Right hindlimb (tissue), 1 donor: ENCODE measurements around the gene GLOD4.
"Not testable (repeated sequence)": the region's sequence is repeated elsewhere in the genome, so short reads cannot be mapped to it uniquely, and the experiment has no call there.

Source experiments
- DNase-seq: peaks from one replicate; pipeline ENCODE4 v3.0.0-alpha.2; 2018

Gene GLOD4

GRCh38 chr17:801660-802059, 19.6 kb upstream of the GLOD4 start:
- no peak for DNase-seq

DNA sequence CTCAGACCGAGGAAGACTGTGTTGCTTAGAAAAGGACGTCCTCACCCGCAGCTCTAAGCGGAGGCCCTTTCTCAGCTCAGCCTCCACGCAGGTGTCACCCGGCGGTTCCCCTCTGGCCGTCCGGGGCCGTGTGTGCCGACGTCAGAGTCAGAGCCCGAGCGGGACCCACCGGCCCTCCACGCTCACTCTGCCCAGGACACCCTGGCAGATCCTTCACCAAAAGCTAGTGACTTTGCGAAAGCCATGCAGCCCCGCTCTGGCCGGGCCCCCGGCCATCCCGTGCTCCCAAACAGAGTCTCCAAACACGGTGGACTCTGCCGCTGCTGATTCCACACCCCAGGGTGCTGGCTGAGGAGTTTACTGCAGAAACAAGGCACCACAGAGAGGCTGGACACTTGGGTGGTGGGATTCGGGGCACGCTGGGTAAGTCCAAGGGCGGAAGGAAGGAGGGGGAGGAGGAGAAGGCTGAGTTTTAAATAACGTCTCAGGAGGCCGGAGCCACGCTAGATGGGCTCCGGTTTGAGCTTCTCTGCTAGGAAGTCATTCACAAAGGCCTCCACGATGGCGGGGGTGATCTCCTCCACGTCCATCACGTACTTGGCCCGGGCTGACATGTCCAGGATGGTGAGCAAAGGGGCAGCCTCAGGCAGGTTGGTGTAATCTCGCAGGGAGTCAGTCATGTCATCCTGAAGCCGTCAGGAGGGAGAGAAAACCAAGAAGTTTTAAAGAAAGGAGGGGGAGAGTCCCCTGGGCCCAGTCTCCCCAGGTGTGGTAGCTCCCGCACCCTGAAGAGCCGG, 18.6 kb upstream of the GLOD4 start:
- DNase-seq: no peak

- no peak for DNase-seq
Observed at GRCh38 chr17:799261-799660, 17.2 kb upstream of the GLOD4 start.

DNA sequence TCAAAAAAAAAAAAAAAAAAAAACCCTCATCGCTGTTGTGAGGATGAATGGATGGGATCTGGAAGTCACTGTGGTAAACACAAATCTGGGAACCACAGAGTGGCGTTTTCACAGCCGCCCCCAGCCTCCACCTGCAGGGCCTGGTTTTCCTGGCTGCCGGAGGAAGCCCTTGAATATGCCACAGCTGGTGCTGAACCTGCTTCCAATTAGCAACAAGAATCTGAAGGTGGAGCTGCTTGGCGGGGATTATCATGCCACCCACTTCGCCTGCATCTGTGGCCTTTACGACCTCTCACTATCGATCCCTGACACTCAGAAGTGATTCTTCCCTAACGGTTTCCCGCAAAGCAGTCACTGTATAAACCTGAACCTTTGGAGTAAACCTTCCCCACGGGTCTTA, 16.2 kb upstream of the GLOD4 start:
- DNase-seq: no peak

- DNase-seq: no peak
Observed at GRCh38 chr17:797236-797840, 15.3 kb upstream of the GLOD4 start.

GRCh38 chr17:796609-797008, 14.5 kb upstream of the GLOD4 start:
- DNase-seq: no peak

DNA sequence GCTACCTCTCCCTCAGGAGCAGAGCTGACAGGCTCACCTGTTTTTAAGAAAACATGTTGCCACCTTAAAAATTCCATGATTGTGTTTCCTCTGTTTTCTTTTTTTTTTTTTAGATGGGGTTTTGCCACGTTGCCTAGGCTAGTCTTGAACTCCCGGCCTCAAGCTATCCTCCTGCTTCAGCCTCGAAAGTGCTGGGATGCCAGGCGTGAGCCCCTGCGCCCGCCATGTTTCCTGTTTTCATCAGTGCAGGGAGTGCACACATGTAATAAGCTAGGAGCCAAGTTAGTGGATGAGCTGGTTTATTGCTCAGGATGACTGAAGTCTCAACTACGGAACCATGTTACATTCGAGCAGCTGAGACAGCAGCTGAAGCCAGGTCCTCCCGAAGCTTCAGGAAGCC, 13.6 kb upstream of the GLOD4 start:
- no peak for DNase-seq

DNA sequence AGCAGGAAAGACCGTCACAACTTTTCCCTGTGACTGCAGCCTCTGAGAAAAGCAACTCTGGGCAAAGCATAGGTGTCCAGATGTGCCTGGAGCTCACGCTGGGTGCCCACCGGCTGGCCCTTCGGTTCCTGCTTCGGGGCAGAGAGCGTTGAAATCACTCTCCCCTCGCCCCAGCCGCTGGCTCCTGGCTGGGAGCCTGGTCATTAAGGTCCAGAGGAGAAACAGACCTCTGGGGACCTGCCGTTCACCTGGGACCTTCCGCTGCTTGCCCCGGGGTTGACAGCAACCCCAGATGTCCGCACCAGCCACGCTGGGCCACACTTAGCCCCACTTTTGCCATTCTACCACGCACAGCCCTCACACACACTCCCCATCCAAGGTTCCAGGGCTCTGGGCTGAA, 13.2 kb upstream of the GLOD4 start:
- DNase-seq: no peak

DNA sequence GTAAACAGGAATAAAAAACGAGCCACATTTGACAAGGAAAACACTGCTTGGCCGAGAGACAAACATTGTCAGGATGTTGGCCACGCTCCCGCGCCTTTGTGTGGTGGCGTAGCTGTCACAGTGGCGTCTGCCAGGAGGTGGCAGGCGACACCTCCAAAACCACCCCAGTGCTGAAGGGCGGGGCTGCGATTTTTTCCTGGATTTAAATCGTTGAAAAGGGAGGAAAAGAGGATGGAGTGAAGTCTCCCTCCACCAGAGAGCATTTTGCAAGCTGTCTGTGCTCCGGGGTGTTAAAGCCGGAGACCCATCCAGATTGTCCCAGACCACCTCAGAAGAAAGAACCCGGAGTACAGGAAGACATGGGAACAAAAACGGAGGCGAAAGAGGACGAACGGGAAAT, 12.8 kb upstream of the GLOD4 start:
- DNase-seq: peak; percentile 90

DNA sequence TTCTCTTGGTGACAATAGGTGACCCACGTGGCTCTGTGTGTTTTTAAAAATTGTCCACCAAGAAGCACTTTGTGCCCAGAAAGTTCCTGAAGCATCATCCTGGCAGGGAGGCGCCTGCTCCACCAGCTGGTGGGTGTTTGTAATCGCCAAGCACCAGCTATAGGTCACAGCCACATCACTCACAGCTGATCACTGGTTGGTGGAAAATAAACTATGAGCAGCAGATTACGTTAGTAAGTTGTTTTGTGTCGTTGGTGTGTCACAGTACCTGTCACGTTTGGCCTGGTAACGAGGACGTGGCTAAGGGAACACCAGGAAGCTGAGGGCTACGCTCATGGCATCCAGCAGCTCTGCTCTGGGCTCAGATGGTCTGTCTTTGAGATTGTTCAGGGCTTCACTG, 10.2 kb upstream of the GLOD4 start:
- DNase-seq: no peak

DNA sequence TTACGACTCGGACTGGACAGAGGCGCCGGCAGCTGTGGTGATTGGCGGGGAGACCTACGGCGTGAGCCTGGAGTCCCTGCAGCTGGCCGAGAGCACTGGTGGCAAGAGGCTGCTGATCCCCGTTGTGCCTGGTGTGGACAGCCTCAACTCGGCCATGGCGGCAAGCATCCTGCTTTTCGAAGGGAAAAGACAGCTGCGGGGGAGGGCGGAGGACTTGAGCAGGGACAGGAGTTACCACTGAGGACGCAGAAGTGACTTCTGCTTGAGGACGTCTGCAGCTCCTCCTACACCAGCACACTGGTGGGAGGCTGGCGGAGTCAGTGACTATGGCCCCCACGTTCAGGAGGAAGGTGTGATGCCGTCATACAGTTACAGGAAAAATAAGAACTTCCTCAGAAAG, 9.7 kb upstream of the GLOD4 start:
- DNase-seq: no peak

DNA sequence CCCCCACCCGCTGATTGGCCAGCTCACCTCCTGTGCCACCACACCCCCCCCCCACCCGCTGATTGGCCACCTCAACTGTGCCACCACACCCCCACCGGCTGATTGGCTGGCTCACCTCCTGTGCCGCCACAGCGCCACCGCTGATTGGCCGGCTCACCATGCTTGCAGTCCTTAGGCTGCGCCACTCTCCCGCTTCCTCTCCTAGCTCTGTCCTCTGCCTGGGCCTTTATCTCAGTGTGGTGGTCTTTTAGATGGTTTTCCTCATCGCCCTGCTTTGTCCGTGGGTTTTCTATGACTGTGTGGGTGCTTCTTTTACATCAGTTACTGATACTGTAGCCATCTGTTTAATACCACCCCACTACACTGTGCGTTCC, 8.8 kb upstream of the GLOD4 start:
- not testable (repeated sequence) for DNase-seq

DNA sequence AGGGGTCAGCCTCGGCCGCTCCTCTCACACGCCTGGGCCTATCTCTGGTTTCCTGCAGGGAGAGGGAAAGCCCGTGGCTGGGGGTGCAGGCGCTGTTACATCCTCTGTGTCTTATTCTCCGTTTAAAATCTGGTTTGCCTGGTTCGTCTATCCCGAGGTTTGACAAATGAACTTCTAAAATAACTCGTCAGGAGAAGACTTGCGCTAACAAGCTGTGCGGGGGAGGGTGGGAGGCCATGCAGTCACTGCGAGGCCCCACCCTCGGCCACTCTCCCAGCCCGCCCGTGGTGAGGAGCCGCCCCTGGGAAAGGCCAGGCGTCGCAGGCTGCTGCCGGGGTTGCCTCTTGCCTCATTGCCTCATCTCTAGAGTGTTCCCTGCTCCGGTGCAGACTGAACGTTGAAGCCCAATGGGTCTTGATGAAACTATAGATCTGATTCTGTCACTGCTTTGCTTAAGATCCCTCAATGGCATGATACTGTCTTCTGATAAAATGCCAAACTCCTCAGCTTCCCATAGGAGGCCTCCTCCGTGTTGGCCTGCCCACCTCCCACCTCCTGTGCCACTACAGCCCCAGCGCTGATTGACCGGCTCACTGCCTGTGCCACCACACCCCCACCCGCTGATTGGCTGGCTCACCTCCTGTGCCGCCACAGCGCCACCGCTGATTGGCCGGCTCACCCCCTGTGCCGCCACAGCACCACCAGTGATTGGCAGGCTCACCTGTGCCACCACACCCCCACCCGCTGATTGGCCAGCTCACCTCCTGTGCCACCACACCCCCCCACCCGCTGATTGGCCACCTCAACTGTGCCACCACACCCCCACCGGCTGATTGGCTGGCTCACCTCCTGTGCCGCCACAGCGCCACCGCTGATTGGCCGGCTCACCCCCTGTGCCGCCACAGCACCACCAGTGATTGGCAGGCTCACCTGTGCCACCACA, 8.1 kb upstream of the GLOD4 start:
- DNase-seq: not testable (repeated sequence)

DNA sequence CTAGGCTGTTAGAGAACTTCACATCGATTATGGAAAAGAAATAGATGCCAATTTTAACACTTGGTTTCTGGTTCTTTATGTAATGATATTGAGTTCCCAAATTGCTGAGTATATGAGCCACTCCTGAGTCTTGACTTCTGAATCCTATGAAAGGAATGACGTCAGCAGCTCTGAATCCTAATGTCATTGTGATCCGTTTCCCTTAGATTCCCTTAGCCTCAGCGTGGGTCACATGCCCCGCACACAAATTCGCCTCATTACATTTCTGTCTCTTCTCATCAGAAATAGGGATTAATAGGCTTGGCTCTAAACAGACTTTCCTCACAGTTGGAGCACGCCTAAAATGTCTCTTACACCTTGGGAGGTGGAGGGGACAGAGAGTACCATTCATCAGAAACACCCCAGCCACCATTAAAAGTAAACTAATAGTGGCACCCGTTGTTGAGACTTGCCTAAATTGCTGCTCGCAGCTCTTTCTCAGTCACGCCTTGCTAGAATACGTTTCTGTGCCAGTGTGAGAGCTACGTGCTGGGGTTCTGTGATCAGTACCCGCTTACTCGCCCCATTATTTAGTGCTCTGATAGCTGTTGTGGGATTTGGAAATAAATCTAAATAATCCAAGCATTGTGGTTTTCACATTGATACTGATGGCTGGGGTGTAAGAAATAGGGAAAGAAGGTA, 7.2 kb upstream of the GLOD4 start:
- no peak for DNase-seq

DNA sequence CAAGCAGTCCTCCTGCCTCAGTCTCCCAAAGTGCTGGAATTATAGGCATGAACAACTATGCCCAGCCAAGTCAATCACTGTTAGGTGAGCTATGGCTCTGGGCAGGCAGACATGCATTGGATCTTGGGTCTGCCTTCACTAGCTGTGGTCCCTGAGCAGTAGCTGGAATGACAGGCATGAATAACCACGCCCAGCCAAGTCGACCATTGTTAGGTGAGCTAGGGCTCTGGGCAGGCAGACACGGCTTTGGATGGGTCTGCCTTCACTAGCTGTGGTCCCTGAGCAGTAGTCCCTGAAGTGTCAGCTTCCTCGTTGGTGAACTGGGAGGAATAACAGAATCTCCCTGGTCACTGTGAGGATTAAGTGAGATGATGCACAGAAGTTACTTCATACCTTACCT, 6.5 kb upstream of the GLOD4 start:
- DNase-seq: no peak

GRCh38 chr17:787641-788221, 5.7 kb upstream of the GLOD4 start:
- DNase-seq: no peak

DNA sequence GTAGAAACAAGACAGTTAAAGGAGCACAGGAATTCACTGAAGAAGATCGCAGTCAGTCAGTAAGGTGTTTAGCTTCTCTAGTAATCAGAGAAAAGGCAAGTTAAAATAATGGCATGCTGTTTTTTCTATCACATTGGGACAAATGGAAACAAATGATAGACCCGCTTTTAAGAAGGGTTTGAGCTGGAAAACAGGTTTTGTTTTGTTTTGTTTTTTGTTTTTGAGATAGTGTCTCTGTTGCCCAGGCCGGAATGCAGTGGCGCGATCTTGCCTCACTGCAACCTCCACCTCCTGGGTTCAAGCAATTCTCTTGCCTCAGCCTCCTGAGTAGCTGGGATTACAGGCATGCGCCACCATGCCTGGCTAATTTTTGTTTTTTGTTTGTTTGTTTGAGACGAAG, 3.8 kb upstream of the GLOD4 start:
- not testable (repeated sequence) for DNase-seq

- no peak for DNase-seq
Observed at GRCh38 chr17:784143-784542, 2.1 kb upstream of the GLOD4 start.

- DNase-seq: no peak
Observed at GRCh38 chr17:778096-778495, 4.0 kb downstream of the GLOD4 start.

DNA sequence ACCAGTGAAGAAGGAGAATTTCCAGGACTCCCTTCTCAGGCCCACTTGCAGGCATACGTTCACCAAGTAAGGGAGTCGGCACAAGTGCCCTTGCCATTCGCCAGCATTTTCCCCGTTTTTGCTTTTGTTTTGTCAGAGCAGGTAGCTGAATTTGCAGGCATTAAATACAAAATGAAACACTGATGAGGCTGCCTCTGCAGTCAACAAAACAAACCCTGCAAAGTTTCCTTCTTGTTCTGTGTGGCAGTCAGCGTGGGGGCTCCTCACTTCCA, 7.8 kb downstream of the GLOD4 start:
- no peak for DNase-seq

- DNase-seq: no peak
Observed at GRCh38 chr17:773467-774312, 8.4 kb downstream of the GLOD4 start.

GRCh38 chr17:773016-773415, 9.1 kb downstream of the GLOD4 start:
- DNase-seq: no peak
